ENCODE measurements around the gene CHRNA4.

DNA sequence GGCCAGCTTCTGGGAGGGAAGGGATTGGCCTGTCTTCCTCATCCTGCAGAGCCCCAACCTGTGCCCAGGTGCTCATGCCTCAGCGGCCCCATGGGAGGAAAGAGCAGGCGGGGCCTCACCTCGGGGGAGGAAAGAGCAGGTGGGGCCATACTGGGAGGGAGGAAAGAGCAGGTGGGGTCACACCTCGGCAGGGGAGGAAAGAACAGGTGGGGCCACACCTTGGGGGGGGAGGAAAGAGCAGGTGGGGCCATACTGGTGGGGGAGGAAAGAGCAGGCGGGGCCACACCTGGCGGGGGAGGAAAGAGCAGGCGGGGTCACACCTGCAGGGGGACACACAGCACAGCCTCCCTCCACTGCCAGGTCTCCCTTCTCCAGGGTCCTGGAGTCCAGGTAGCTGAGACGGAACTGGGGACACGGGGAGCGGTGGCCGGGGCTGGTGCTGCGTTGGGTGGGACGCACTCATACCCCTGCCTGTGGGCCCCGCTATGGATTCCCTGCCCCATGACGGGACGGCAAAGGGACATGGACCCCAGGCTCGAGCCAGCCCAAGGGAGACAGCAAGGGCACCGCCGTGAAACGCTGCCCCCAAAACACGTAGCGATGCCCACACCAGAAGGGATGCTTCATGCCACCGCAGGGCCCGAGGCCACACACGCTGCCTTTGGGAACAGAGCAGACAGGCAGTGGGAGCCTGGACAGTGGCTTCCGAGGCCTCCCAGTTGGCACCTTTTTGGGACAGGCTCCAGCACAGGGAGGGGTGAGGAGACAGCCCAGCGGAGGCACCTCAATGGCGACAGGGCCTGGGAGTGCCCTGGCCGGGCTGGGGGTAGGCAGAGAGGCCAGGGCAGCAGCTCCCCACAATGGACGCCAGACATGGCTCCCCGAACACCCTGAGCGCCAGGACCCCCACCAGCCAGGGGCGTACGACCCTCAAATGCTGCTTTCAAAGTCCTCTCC is 43.3 kb upstream of the CHRNA4 start:
- TF ChIP-seq CREB1 (IDR thresholded peaks at IDR 0.05) (no peak), CREB1 (CRISPR knock-in tag; IDR thresholded peaks at IDR 0.05) (no peak), MTA1 (CRISPR knock-in tag; IDR thresholded peaks at IDR 0.05; ENCODE audit: borderline replicate concordance) (no peak), SP2 (CRISPR knock-in tag; IDR thresholded peaks at IDR 0.05) (no peak), RFX1 (IDR thresholded peaks at IDR 0.05) (no peak)
- TF ChIP-seq, protein P1, sequence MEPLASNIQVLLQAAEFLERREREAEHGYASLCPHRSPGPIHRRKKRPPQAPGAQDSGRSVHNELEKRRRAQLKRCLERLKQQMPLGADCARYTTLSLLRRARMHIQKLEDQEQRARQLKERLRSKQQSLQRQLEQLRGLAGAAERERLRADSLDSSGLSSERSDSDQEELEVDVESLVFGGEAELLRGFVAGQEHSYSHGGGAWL (CRISPR knock-in tag; IDR thresholded peaks at IDR 0.05) = no peak
- TF ChIP-seq, protein P2, sequence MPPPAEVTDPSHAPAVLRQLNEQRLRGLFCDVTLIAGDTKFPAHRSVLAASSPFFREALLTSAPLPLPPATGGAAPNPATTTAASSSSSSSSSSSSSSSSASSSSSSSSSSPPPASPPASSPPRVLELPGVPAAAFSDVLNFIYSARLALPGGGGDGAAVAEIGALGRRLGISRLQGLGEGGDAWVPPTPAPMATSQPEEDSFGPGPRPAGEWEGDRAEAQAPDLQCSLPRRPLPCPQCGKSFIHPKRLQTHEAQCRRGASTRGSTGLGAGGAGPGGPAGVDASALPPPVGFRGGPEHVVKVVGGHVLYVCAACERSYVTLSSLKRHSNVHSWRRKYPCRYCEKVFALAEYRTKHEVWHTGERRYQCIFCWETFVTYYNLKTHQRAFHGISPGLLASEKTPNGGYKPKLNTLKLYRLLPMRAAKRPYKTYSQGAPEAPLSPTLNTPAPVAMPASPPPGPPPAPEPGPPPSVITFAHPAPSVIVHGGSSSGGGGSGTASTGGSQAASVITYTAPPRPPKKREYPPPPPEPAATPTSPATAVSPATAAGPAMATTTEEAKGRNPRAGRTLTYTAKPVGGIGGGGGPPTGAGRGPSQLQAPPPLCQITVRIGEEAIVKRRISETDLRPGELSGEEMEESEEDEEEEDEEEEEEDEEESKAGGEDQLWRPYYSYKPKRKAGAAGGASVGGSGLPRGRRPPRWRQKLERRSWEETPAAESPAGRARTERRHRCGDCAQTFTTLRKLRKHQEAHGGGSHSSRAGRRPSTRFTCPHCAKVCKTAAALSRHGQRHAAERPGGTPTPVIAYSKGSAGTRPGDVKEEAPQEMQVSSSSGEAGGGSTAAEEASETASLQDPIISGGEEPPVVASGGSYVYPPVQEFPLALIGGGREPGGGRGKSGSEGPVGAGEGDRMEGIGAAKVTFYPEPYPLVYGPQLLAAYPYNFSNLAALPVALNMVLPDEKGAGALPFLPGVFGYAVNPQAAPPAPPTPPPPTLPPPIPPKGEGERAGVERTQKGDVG (CRISPR knock-in tag; IDR thresholded peaks at IDR 0.05; ENCODE audit: borderline replicate concordance) = no peak
